ENCODE results near the gene FBXL7.

Gene FBXL7

GRCh38 chr5:15566789-15567188, 66.8 kb downstream of the FBXL7 start:
- no peaks in the 10 kb centered on the region for H3K9me3 ChIP-seq (ENCODE audit: control insufficient read depth, low read depth, low read length)
- H3K4me1 ChIP-seq (ENCODE audit: control insufficient read depth, low read depth, low read length) = peaks cover 3% of the 10 kb centered on the region
- H3K4me3 ChIP-seq (ENCODE audit: low read length) = no peak overlapping the region
- H3K9ac ChIP-seq (ENCODE audit: low read length) = no peak overlapping the region
- no peak overlapping the region for H3K27ac ChIP-seq (ENCODE audit: low read length)
- H3K27me3 ChIP-seq (ENCODE audit: control insufficient read depth, insufficient read depth, low read length) = no peaks in the 10 kb centered on the region
- H3K36me3 ChIP-seq (ENCODE audit: control insufficient read depth, low read depth, low read length) = no peaks in the 10 kb centered on the region

GRCh38 chr5:15570491-15570890, 70.5 kb downstream of the FBXL7 start:
- no peak overlapping the region for H3K4me3 ChIP-seq (ENCODE audit: low read length)
- no peaks in the 10 kb centered on the region for H3K4me1 ChIP-seq (ENCODE audit: control insufficient read depth, low read depth, low read length)
- H3K27me3 ChIP-seq (ENCODE audit: control insufficient read depth, insufficient read depth, low read length) = no peaks in the 10 kb centered on the region
- H3K9me3 ChIP-seq (ENCODE audit: control insufficient read depth, low read depth, low read length) = no peaks in the 10 kb centered on the region
- no peak overlapping the region for H3K9ac ChIP-seq (ENCODE audit: low read length)
- no peak overlapping the region for H3K27ac ChIP-seq (ENCODE audit: low read length)
- H3K36me3 ChIP-seq (ENCODE audit: control insufficient read depth, low read depth, low read length) = no peaks in the 10 kb centered on the region

DNA sequence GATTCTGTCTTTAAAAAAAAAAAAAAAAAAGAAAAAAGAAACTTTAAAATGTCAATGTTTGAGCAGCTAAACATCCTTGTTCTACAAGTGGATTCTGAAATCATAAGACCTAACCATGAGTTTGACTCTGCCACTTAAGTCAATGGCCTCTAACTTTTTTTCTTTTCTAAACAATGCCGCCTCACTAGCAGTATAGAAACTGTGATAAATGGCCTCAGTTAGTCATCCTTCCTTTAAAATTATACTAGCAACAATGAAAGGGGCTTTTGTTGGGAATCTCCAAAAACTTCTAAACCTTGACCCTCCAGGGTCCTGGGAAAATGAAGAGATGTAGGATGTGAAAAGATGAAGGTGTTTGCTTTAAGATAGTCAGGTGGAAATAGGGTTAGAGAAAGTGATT, 71.1 kb downstream of the FBXL7 start:
- H3K27ac ChIP-seq (ENCODE audit: low read length) = no peak overlapping the region
- no peaks in the 10 kb centered on the region for H3K9me3 ChIP-seq (ENCODE audit: control insufficient read depth, low read depth, low read length)
- H3K9ac ChIP-seq (ENCODE audit: low read length) = no peak overlapping the region
- no peaks in the 10 kb centered on the region for H3K36me3 ChIP-seq (ENCODE audit: control insufficient read depth, low read depth, low read length)
- H3K4me1 ChIP-seq (ENCODE audit: control insufficient read depth, low read depth, low read length) = no peaks in the 10 kb centered on the region
- H3K4me3 ChIP-seq (ENCODE audit: low read length) = no peak overlapping the region
- no peaks in the 10 kb centered on the region for H3K27me3 ChIP-seq (ENCODE audit: control insufficient read depth, insufficient read depth, low read length)

- no peak overlapping the region for H3K9ac ChIP-seq (ENCODE audit: low read length)
- no peaks in the 10 kb centered on the region for H3K27me3 ChIP-seq (ENCODE audit: control insufficient read depth, insufficient read depth, low read length)
- no peaks in the 10 kb centered on the region for H3K36me3 ChIP-seq (ENCODE audit: control insufficient read depth, low read depth, low read length)
- H3K4me1 ChIP-seq (ENCODE audit: control insufficient read depth, low read depth, low read length) = no peaks in the 10 kb centered on the region
- H3K27ac ChIP-seq (ENCODE audit: low read length) = no peak overlapping the region
- no peak overlapping the region for H3K4me3 ChIP-seq (ENCODE audit: low read length)
- no peaks in the 10 kb centered on the region for H3K9me3 ChIP-seq (ENCODE audit: control insufficient read depth, low read depth, low read length)
These were observed 71.6 kb downstream of the FBXL7 start for GRCh38 chr5:15571618-15572017.

DNA sequence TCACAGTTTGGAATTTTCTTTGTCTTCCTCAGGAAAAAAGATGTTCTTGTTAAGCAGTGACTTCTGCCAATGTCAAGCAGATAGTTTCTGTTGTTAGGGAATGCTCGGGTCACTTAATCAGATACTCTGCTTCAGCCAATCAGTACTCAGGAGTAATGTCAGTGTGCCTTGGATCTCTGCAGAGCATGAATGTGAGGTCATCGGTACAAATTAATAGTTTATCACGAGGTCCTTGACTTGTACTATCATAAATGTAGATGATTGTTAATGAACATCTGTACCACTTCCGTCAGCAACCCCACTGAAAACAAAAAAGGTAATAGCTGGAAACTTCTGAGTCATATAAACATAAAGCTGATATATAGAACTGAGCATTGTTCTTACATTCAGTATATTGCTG, 73.6 kb downstream of the FBXL7 start:
- H3K27me3 ChIP-seq (ENCODE audit: control insufficient read depth, insufficient read depth, low read length) = no peaks in the 10 kb centered on the region
- H3K27ac ChIP-seq (ENCODE audit: low read length) = no peak overlapping the region
- no peaks in the 10 kb centered on the region for H3K4me1 ChIP-seq (ENCODE audit: control insufficient read depth, low read depth, low read length)

GRCh38 chr5:15574128-15574527, 74.1 kb downstream of the FBXL7 start:
- Histone ChIP-seq H3K4me3 (ENCODE audit: low read length) (no peak overlapping the region), H3K27ac (ENCODE audit: low read length) (no peak overlapping the region), H3K27me3 (ENCODE audit: control insufficient read depth, insufficient read depth, low read length) (no peaks in the 10 kb centered on the region)

More for the DNA sequence above, 73.6 kb downstream of the FBXL7 start:
- H3K36me3 ChIP-seq (ENCODE audit: control insufficient read depth, low read depth, low read length) = no peaks in the 10 kb centered on the region
- H3K9me3 ChIP-seq (ENCODE audit: control insufficient read depth, low read depth, low read length) = no peaks in the 10 kb centered on the region
- no peak overlapping the region for H3K9ac ChIP-seq (ENCODE audit: low read length)
- no peak overlapping the region for H3K4me3 ChIP-seq (ENCODE audit: low read length)

DNA sequence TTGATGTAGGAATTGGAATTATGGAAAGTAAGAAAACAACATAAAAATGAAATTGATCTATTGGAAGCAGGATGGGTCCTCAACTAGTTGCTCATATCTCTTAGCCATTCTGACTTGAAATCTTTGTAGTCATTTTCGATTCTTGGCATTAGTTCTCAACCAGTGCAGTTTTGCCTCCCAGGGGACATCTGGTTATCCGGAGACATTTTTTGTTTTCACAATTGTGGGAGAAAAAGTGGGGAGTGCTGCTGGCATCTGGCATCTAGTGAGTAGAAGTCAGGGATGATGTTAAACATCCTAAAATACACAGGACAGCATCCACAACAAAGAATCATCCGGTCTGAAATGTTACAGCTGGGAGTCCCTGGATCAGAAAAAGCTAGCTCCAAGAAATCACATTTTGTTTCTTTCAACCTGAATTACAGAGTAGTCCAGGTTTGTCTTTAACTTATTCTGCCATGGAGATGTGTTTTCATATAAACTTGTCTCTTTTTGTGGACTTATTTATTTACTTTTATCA, 74.9 kb downstream of the FBXL7 start:
- no peaks in the 10 kb centered on the region for H3K9me3 ChIP-seq (ENCODE audit: control insufficient read depth, low read depth, low read length)
- no peak overlapping the region for H3K9ac ChIP-seq (ENCODE audit: low read length)
- no peak overlapping the region for H3K27ac ChIP-seq (ENCODE audit: low read length)
- no peaks in the 10 kb centered on the region for H3K4me1 ChIP-seq (ENCODE audit: control insufficient read depth, low read depth, low read length)
- no peaks in the 10 kb centered on the region for H3K36me3 ChIP-seq (ENCODE audit: control insufficient read depth, low read depth, low read length)
- no peak overlapping the region for H3K4me3 ChIP-seq (ENCODE audit: low read length)
- H3K27me3 ChIP-seq (ENCODE audit: control insufficient read depth, insufficient read depth, low read length) = no peaks in the 10 kb centered on the region

More at GRCh38 chr5:15574128-15574527, 74.1 kb downstream of the FBXL7 start:
- no peak overlapping the region for H3K9ac ChIP-seq (ENCODE audit: low read length)
- H3K4me1 ChIP-seq (ENCODE audit: control insufficient read depth, low read depth, low read length) = no peaks in the 10 kb centered on the region
- H3K9me3 ChIP-seq (ENCODE audit: control insufficient read depth, low read depth, low read length) = no peaks in the 10 kb centered on the region
- no peaks in the 10 kb centered on the region for H3K36me3 ChIP-seq (ENCODE audit: control insufficient read depth, low read depth, low read length)

GRCh38 chr5:15575666-15576065, 75.7 kb downstream of the FBXL7 start:
- Histone ChIP-seq H3K4me1 (ENCODE audit: control insufficient read depth, low read depth, low read length) (no peaks in the 10 kb centered on the region), H3K27ac (ENCODE audit: low read length) (no peak overlapping the region), H3K4me3 (ENCODE audit: low read length) (no peak overlapping the region), H3K27me3 (ENCODE audit: control insufficient read depth, insufficient read depth, low read length) (no peaks in the 10 kb centered on the region), H3K9ac (ENCODE audit: low read length) (no peak overlapping the region), H3K9me3 (ENCODE audit: control insufficient read depth, low read depth, low read length) (no peaks in the 10 kb centered on the region), H3K36me3 (ENCODE audit: control insufficient read depth, low read depth, low read length) (no peaks in the 10 kb centered on the region)

GRCh38 chr5:15577132-15577531, 77.2 kb downstream of the FBXL7 start:
- no peak overlapping the region for H3K27ac ChIP-seq (ENCODE audit: low read length)
- H3K36me3 ChIP-seq (ENCODE audit: control insufficient read depth, low read depth, low read length) = no peaks in the 10 kb centered on the region
- no peak overlapping the region for H3K9ac ChIP-seq (ENCODE audit: low read length)
- H3K9me3 ChIP-seq (ENCODE audit: control insufficient read depth, low read depth, low read length) = no peaks in the 10 kb centered on the region
- H3K4me3 ChIP-seq (ENCODE audit: low read length) = no peak overlapping the region
- no peaks in the 10 kb centered on the region for H3K27me3 ChIP-seq (ENCODE audit: control insufficient read depth, insufficient read depth, low read length)
- H3K4me1 ChIP-seq (ENCODE audit: control insufficient read depth, low read depth, low read length) = no peaks in the 10 kb centered on the region

- H3K27me3 ChIP-seq (ENCODE audit: control insufficient read depth, insufficient read depth, low read length) = no peaks in the 10 kb centered on the region
- no peak overlapping the region for H3K9ac ChIP-seq (ENCODE audit: low read length)
- H3K4me1 ChIP-seq (ENCODE audit: control insufficient read depth, low read depth, low read length) = no peaks in the 10 kb centered on the region
- no peak overlapping the region for H3K4me3 ChIP-seq (ENCODE audit: low read length)
- H3K9me3 ChIP-seq (ENCODE audit: control insufficient read depth, low read depth, low read length) = no peaks in the 10 kb centered on the region
- H3K27ac ChIP-seq (ENCODE audit: low read length) = no peak overlapping the region
- H3K36me3 ChIP-seq (ENCODE audit: control insufficient read depth, low read depth, low read length) = no peaks in the 10 kb centered on the region
These were observed 77.9 kb downstream of the FBXL7 start for GRCh38 chr5:15577831-15578230.

DNA sequence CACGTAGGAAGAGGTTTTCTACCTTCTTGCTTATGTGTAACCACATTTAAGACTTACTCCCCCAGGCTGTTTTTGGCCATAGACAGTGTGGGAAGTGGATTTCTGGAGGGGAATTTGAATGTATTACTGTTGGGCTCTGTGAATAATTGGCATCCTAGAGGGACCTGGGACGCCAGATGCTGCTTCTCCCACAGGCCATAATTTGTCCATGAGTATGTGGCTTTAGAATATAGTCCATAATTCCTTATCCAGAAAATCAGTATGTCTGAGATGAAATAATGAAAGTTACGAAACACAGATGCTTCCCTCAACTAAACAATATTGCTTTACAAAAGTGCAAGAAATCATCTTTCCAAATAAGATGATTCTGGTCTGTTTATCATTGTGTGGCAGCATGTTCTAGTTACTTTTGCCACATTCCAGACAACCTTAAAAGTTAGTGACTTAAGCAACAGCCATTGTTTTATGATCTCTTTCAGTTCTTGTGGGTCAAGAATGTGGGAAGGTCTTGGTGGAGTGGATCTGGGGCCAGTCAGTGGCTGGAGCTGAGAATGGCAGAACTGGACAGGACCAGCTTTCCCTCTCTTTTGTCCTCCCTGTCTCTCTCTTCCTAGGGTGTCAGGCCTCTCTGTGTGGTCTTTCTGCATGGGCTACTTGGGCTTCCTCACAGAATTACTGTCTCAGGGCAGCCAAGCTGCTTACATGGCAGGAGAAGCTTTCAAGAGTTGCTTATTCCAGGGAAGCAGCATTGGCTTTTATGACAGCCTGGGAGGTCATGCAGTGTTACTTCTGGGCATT, 79.4 kb downstream of the FBXL7 start:
- no peaks in the 10 kb centered on the region for H3K4me1 ChIP-seq (ENCODE audit: control insufficient read depth, low read depth, low read length)
- no peaks in the 10 kb centered on the region for H3K27me3 ChIP-seq (ENCODE audit: control insufficient read depth, insufficient read depth, low read length)
- H3K9me3 ChIP-seq (ENCODE audit: control insufficient read depth, low read depth, low read length) = peaks cover 10% of the 10 kb centered on the region
- H3K4me3 ChIP-seq (ENCODE audit: low read length) = no peak overlapping the region
- H3K36me3 ChIP-seq (ENCODE audit: control insufficient read depth, low read depth, low read length) = no peaks in the 10 kb centered on the region
- no peak overlapping the region for H3K9ac ChIP-seq (ENCODE audit: low read length)
- H3K27ac ChIP-seq (ENCODE audit: low read length) = no peak overlapping the region

DNA sequence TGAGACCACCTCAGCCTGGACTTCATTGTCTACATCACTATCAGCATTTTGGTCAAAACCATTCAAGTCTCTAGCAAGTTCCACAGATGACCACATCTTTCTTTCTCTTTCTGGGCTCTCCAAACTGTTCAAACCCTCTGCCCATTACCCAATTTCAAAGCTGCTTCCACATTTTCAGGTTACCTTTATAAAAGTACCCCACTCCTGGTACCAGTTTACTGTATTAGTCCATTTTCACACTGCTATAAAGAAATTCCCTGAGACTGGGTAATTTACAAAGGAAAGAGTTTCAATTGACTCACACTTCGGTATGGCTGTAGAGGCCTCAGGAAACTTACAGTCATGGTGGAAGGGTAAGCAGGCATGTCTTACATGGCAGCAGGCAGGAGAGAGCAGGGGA, 84.5 kb downstream of the FBXL7 start:
- H3K36me3 ChIP-seq (ENCODE audit: control insufficient read depth, low read depth, low read length) = no peaks in the 10 kb centered on the region
- H3K4me3 ChIP-seq (ENCODE audit: low read length) = no peak overlapping the region
- no peaks in the 10 kb centered on the region for H3K4me1 ChIP-seq (ENCODE audit: control insufficient read depth, low read depth, low read length)
- no peaks in the 10 kb centered on the region for H3K27me3 ChIP-seq (ENCODE audit: control insufficient read depth, insufficient read depth, low read length)
- peaks cover 14% of the 10 kb centered on the region for H3K9me3 ChIP-seq (ENCODE audit: control insufficient read depth, low read depth, low read length)
- no peak overlapping the region for H3K9ac ChIP-seq (ENCODE audit: low read length)
- no peak overlapping the region for H3K27ac ChIP-seq (ENCODE audit: low read length)

Measured in iPS-18a (cell line).